ENCODE measurements around the gene RNF168. TPM values are rescaled to one million over a fixed set of nuclear protein-coding genes. Genes with fewer than 3 reads are reported as not detected.

RNF168 gene
- total RNA-seq, 1 experiment from 2014 or later: 25.1 TPM

DNA sequence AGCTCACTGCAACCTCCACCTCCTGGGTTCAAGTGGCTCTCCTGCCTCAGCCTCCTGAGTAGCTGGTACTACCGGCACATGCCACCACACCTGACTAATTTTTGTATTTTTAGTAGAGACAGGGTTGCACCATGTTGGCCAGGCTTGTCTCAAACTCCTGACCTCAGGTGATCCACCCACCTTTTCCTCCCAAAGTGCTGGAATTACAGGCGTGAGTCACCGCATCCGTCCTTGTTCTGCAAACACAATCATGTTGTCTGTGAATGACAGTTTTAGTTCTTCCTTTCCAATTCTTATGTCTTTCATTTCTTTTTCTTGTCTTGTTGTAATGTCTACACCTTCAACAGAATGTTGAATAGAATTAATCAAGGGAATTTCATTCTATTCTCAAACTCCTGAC is 27.9 kb upstream of the RNF168 start:
- Histone ChIP-seq H3K4me1 (ENCODE audit: control insufficient read depth in 1 of 2, insufficient read depth in 2 of 2, low read length in 2 of 2) (peaks cover 5 to 27% of the 10 kb centered on the region in 2 experiments; a peak in 3 of 4 replicates), H3K27me3 (ENCODE audit: insufficient read depth, low read length) (no peaks in the 10 kb centered on the region), H4K20me1 (ENCODE audit: insufficient read depth) (no peaks in the 10 kb centered on the region), H3K27ac (ENCODE audit: low read depth, low read length) (no peak overlapping the region), H3K9me3 (ENCODE audit: control insufficient read depth in 1 of 2, insufficient read depth in 1 of 2, low read depth in 1 of 2, low read length in 2 of 2) (no peaks in the 10 kb centered on the region), H3K9ac (ENCODE audit: low read length) (no peak overlapping the region), H3K9me2 (ENCODE audit: insufficient read depth) (no peaks in the 10 kb centered on the region), H3K4me3 (replicated peaks in 1 of 2; ENCODE audit: low read depth in 1 of 2, low read length in 2 of 2) (no peak overlapping the region), H3K4me2 (ENCODE audit: low read length) (0 out of 2 replicates have a peak overlapping the region, but pooled peaks have one; percentile 9), H2AFZ (ENCODE audit: low read depth, low read length, poor library complexity, severe bottlenecking) (no peak overlapping the region), H3K36me3 (ENCODE audit: control insufficient read depth in 1 of 2, insufficient read depth in 2 of 2, low read length in 2 of 2) (no peaks in the 10 kb centered on the region), H3K79me2 (ENCODE audit: insufficient read depth, low read length) (no peaks in the 10 kb centered on the region)
- ChIA-PET CTCF (no interaction called here), POLR2A (no interaction called here), RAD21 (ENCODE audit: low non-redundant PET in 1 of 2, low total read pairs in 2 of 2, uncharacterized antibody in 2 of 2, unreplicated experiment in 2 of 2) (no interaction called here)
- TF ChIP-seq CEBPB (IDR thresholded peaks at IDR 0.05; ENCODE audit: low read depth) (0 out of 2 replicates have a peak, but pooled peaks have one; percentile 14), EGR1 (IDR thresholded peaks at IDR 0.05; ENCODE audit: low read depth) (peak; percentile 65), CTCF (IDR thresholded peaks at IDR 0.05 in 2 of 3, conservative IDR thresholded peaks at IDR 0.05 in 1 of 3; ENCODE audit: borderline replicate concordance in 1 of 3, insufficient read depth in 1 of 3, low read depth in 2 of 3, low read length in 2 of 3) (no peak)
- TF ChIP-seq, protein P1, sequence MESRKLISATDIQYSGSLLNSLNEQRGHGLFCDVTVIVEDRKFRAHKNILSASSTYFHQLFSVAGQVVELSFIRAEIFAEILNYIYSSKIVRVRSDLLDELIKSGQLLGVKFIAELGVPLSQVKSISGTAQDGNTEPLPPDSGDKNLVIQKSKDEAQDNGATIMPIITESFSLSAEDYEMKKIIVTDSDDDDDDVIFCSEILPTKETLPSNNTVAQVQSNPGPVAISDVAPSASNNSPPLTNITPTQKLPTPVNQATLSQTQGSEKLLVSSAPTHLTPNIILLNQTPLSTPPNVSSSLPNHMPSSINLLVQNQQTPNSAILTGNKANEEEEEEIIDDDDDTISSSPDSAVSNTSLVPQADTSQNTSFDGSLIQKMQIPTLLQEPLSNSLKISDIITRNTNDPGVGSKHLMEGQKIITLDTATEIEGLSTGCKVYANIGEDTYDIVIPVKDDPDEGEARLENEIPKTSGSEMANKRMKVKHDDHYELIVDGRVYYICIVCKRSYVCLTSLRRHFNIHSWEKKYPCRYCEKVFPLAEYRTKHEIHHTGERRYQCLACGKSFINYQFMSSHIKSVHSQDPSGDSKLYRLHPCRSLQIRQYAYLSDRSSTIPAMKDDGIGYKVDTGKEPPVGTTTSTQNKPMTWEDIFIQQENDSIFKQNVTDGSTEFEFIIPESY (IDR thresholded peaks at IDR 0.05; ENCODE audit: extremely low read depth, insufficient replicate concordance, low read length): no peak
- no TSS peak for BruUV-seq (replicated peaks)
- intact Hi-C loops (cut with micrococcal nuclease): no loop called here
- ATAC-seq: no peak
- no peak for DNase-seq (ENCODE audit: low read depth, low spot score)
